H9 (cell line): Measurements from ENCODE around the gene RBFOX1. TPM values are rescaled to one million over a fixed set of nuclear protein-coding genes. Genes with fewer than 3 reads are reported as not detected.

ENCODE experiments used
- DNase-seq: peaks from one replicate; pipeline ENCODE4 v3.0.0-alpha.2; 2017
- H2AFZ ChIP-seq: one replicate; pipeline ENCODE4 v1.6.1; 2013; ENCODE audit warnings: mild to moderate bottlenecking, low read length, control low read depth, moderate library complexity
- H2AK5ac ChIP-seq: 2 replicates; pipeline ENCODE4 v1.6.1; 2013; ENCODE audit warnings: low read length, control low read depth, mixed read lengths; ENCODE audit not compliant: insufficient read length
- H2BK120ac ChIP-seq: one replicate; pipeline ENCODE4 v1.6.1; 2013; ENCODE audit warnings: low read depth, mild to moderate bottlenecking, low read length, control low read depth, inconsistent platforms; ENCODE audit not compliant: poor library complexity, severe bottlenecking
- H2BK12ac ChIP-seq: 2 replicates; pipeline ENCODE4 v1.6.1; 2013; ENCODE audit warnings: low read length, control low read depth, mixed read lengths, low read depth; ENCODE audit not compliant: insufficient read length
- H2BK15ac ChIP-seq: 2 replicates; pipeline ENCODE4 v1.6.1; 2013; ENCODE audit warnings: low read depth, low read length, control low read depth
- H2BK20ac ChIP-seq: one replicate; pipeline ENCODE4 v1.6.1; 2013; ENCODE audit warnings: low read depth, mild to moderate bottlenecking, low read length, control low read depth, inconsistent platforms; ENCODE audit not compliant: poor library complexity, severe bottlenecking
- H2BK5ac ChIP-seq: 2 replicates; pipeline ENCODE4 v1.6.1; 2013; ENCODE audit warnings: low read length, control low read depth, mixed read lengths; ENCODE audit not compliant: insufficient read length
- H3K14ac ChIP-seq: 2 replicates; pipeline ENCODE4 v1.6.1; 2013; ENCODE audit warnings: low read length, control low read depth; ENCODE audit not compliant: insufficient read depth
- H3K18ac ChIP-seq: 2 replicates; pipeline ENCODE4 v1.6.1; 2013; ENCODE audit warnings: low read depth, mild to moderate bottlenecking, mixed read lengths, low read length, control low read depth; ENCODE audit not compliant: insufficient read length
- H3K23ac ChIP-seq: 2 replicates; pipeline ENCODE4 v1.6.1; 2013; ENCODE audit warnings: low read length, control low read depth, mixed read lengths, low read depth; ENCODE audit not compliant: insufficient read length
- H3K23me2 ChIP-seq: 2 replicates; pipeline ENCODE4 v1.6.1; 2013; ENCODE audit warnings: low read depth, mild to moderate bottlenecking, mixed read lengths, low read length, control low read depth; ENCODE audit not compliant: insufficient read length, poor library complexity, severe bottlenecking
- H3K27ac ChIP-seq: 2 replicates; pipeline ENCODE4 v1.5.1; 2013; ENCODE audit warnings: low read length, control low read depth, mixed read lengths, low read depth; ENCODE audit not compliant: insufficient read length
- H3K27me3 ChIP-seq: 2 replicates; pipeline ENCODE4 v1.6.1; 2013; ENCODE audit warnings: low read length, control low read depth, inconsistent platforms; ENCODE audit not compliant: insufficient read depth
- H3K4ac ChIP-seq: 2 replicates; pipeline ENCODE4 v1.6.1; 2013; ENCODE audit warnings: low read depth, mild to moderate bottlenecking, control low read depth, inconsistent platforms, low read length, moderate library complexity
- H3K4me1 ChIP-seq: 2 replicates; pipeline ENCODE4 v1.6.1; 2013; ENCODE audit warnings: low read length, control low read depth, inconsistent platforms; ENCODE audit not compliant: insufficient read depth
- H3K4me2 ChIP-seq: 2 replicates; pipeline ENCODE4 v1.6.1; 2013; ENCODE audit warnings: low read length, control low read depth, mixed read lengths; ENCODE audit not compliant: insufficient read length, insufficient read depth
- H3K56ac ChIP-seq: 2 replicates; pipeline ENCODE4 v1.6.1; 2013; ENCODE audit warnings: low read depth, mild to moderate bottlenecking, mixed read lengths, low read length, control low read depth; ENCODE audit not compliant: insufficient read length
- H3K79me1 ChIP-seq: 2 replicates; pipeline ENCODE4 v1.6.1; 2013; ENCODE audit warnings: low read depth, mild to moderate bottlenecking, moderate library complexity, low read length, control low read depth, inconsistent platforms; ENCODE audit not compliant: insufficient read depth, poor library complexity, severe bottlenecking
- H3K79me2 ChIP-seq: 2 replicates; pipeline ENCODE4 v1.6.1; 2013; ENCODE audit warnings: low read length, control low read depth, inconsistent platforms; ENCODE audit not compliant: insufficient read depth
- H3K9ac ChIP-seq: 2 replicates; pipeline ENCODE4 v1.6.1; 2013; ENCODE audit warnings: low read length, control low read depth, mixed read lengths; ENCODE audit not compliant: insufficient read length; ENCODE audit errors: extremely low read depth
- H3K9me3 ChIP-seq: one replicate; pipeline ENCODE4 v1.6.1; 2013; ENCODE audit warnings: low read depth, low read length, inconsistent platforms; ENCODE audit not compliant: control insufficient read depth
- H3T11ph ChIP-seq: one replicate; pipeline ENCODE4 v1.6.1; 2013; ENCODE audit warnings: mild to moderate bottlenecking, low read length, control low read depth, inconsistent platforms
- H4K20me1 ChIP-seq: one replicate; pipeline ENCODE4 v1.6.1; 2013; ENCODE audit not compliant: control insufficient read depth, insufficient read length, insufficient read depth
- H4K5ac ChIP-seq: 2 replicates; pipeline ENCODE4 v1.6.1; 2013; ENCODE audit warnings: low read depth, mild to moderate bottlenecking, mixed read lengths, low read length, control low read depth; ENCODE audit not compliant: insufficient read length
- H4K8ac ChIP-seq: replicated peaks from 2 replicates; pipeline ENCODE4 v1.6.1; 2013; ENCODE audit warnings: low read length, control low read depth, mixed read lengths, low read depth; ENCODE audit not compliant: insufficient read length
- H4K91ac ChIP-seq: 2 replicates; pipeline ENCODE4 v1.6.1; 2013; ENCODE audit warnings: low read depth, mild to moderate bottlenecking, moderate library complexity, mixed read lengths, low read length, control low read depth; ENCODE audit not compliant: insufficient read length
- H3K27ac Mint-ChIP-seq, 3 experiments: 2 replicates in 2 of 3; 3 replicates in 1 of 3; pipeline ENCODE4 v1.8.0; 2020 to 2021; ENCODE audit warnings: mixed read lengths in 3 of 3, mild to moderate bottlenecking in 1 of 3, moderate library complexity in 1 of 3
- H3K27me3 Mint-ChIP-seq: 2 replicates; pipeline ENCODE4 v1.8.0; 2021; ENCODE audit warnings: low read depth, mild to moderate bottlenecking, moderate library complexity, mixed read lengths
- H3K36me3 Mint-ChIP-seq, 3 experiments: 2 replicates in 2 of 3; 3 replicates in 1 of 3; pipeline ENCODE4 v1.8.0; 2020 to 2021; ENCODE audit warnings: low read depth in 3 of 3, mixed read lengths in 3 of 3; ENCODE audit not compliant: insufficient read depth in 1 of 3
- H3K4me1 Mint-ChIP-seq, 2 experiments: 2 replicates each; pipeline ENCODE4 v1.8.0; 2020; ENCODE audit warnings: mixed read lengths in 2 of 2
- H3K4me3 Mint-ChIP-seq, 2 experiments: 2 replicates in 1 of 2; 3 replicates in 1 of 2; pipeline ENCODE4 v1.8.0; 2020 to 2021; ENCODE audit warnings: mild to moderate bottlenecking in 2 of 2, mixed read lengths in 2 of 2, moderate library complexity in 1 of 2
- H3K9me3 Mint-ChIP-seq, 2 experiments: 2 replicates in 1 of 2; 3 replicates in 1 of 2; pipeline ENCODE4 v1.8.0; 2020; ENCODE audit warnings: mild to moderate bottlenecking in 2 of 2, mixed read lengths in 2 of 2, moderate library complexity in 1 of 2
- CTCF ChIP-seq: fragments of 200-600 bp; sonication (generic); conservative IDR thresholded peaks from 3 replicates; pipeline ENCODE4 v1.8.0; 2021; ENCODE audit warnings: antibody characterized with exemption, mild to moderate bottlenecking
- WGBS: extraction: QIAGEN DNeasy Blood & Tissue Kit; methylation state at CpG from one replicate; pipeline ENCODE4 v1.1.7; 2013; ENCODE audit warnings: missing lambda C conversion rate, low lambda C conversion rate, mixed read lengths; ENCODE audit not compliant: insufficient read length; ENCODE audit errors: extremely low coverage; 5-methylcytosine and 5-hydroxymethylcytosine counted together
- total RNA-seq: library from RNA; stranded (reverse); gene quantifications from 2 replicates; pipeline ENCODE4 v1.2.1, GENCODE V29; 2021

Gene RBFOX1
- total RNA-seq, 1 experiment from 2014 or later: 2.0 TPM

- Histone ChIP-seq H3K14ac (no peak overlapping the region), H3K9me3 (no peaks in the 10 kb centered on the region), H2AK5ac (no peak overlapping the region), H3K27me3 (no peaks in the 10 kb centered on the region), H3K23ac (no peak overlapping the region), H3K79me1 (no peaks in the 10 kb centered on the region), H3K23me2 (no peaks in the 10 kb centered on the region), H2BK12ac (no peak overlapping the region), H3K4me2 (no peak overlapping the region), H4K8ac (no peak overlapping the region), H2BK15ac (no peak overlapping the region), H3K4me1 (no peaks in the 10 kb centered on the region), H2BK5ac (no peak overlapping the region), H3K9ac (no peak overlapping the region), H2BK120ac (no peak overlapping the region), H3K18ac (no peak overlapping the region), H3K27ac (no peak overlapping the region), H4K5ac (no peak overlapping the region), H3K4ac (no peak overlapping the region), H3K79me2 (no peaks in the 10 kb centered on the region), H4K20me1 (no peaks in the 10 kb centered on the region), H3K56ac (no peak overlapping the region), H2BK20ac (no peak overlapping the region), H2AFZ (no peak overlapping the region), H3T11ph (no peak overlapping the region), H4K91ac (no peak overlapping the region)
- H3K36me3 Mint-ChIP-seq: no peaks in the 10 kb centered on the region
- TF ChIP-seq CTCF: no peak
- no peak overlapping the region for H3K27ac Mint-ChIP-seq
- no CpG with 5 or more reads among the region's 5 CpGs for whole genome bisulfite sequencing
- no peak for DNase-seq
- H3K4me3 Mint-ChIP-seq: no peak overlapping the region
- peaks cover 0 to 2% of the 10 kb centered on the region in 2 experiments; a peak in 2 of 4 replicates for H3K4me1 Mint-ChIP-seq
- H3K9me3 Mint-ChIP-seq: no peaks in the 10 kb centered on the region
- no peaks in the 10 kb centered on the region for H3K27me3 Mint-ChIP-seq
These were observed 65.3 kb downstream of the RBFOX1 start for GRCh38 chr16:7397901-7398300.
